GM12873 (cell line): Measurements from ENCODE around the gene BHLHA15.

ENCODE experiments used
- TF ChIP-seq, protein P1 (sequence below): IDR thresholded peaks from 2 replicates; pipeline ENCODE4 v1.5.1; 2012; ENCODE audit warnings: low read depth, mild to moderate bottlenecking, moderate library complexity, low read length, control low read depth; ENCODE audit not compliant: insufficient read depth; ENCODE audit errors: missing control alignments

Gene BHLHA15

DNA sequence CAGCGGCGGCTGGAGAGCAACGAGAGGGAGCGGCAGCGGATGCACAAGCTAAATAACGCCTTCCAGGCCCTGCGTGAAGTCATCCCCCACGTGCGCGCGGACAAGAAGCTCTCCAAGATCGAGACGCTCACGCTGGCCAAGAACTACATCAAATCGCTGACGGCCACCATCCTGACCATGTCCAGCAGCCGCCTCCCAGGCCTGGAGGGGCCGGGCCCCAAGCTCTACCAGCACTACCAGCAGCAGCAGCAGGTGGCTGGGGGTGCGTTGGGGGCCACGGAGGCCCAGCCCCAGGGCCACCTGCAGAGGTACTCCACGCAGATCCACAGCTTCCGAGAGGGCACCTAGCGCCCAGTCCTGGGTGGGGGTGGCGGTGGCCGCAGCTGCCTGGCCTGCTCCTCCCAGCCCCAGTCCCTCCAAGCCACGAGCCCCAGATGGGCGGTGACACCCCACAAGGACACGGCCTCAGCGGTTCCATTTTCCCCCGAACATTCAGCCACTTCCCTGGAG, 1.3 kb downstream of the BHLHA15 start:
- TF ChIP-seq, protein P1, sequence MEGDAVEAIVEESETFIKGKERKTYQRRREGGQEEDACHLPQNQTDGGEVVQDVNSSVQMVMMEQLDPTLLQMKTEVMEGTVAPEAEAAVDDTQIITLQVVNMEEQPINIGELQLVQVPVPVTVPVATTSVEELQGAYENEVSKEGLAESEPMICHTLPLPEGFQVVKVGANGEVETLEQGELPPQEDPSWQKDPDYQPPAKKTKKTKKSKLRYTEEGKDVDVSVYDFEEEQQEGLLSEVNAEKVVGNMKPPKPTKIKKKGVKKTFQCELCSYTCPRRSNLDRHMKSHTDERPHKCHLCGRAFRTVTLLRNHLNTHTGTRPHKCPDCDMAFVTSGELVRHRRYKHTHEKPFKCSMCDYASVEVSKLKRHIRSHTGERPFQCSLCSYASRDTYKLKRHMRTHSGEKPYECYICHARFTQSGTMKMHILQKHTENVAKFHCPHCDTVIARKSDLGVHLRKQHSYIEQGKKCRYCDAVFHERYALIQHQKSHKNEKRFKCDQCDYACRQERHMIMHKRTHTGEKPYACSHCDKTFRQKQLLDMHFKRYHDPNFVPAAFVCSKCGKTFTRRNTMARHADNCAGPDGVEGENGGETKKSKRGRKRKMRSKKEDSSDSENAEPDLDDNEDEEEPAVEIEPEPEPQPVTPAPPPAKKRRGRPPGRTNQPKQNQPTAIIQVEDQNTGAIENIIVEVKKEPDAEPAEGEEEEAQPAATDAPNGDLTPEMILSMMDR: no peak

DNA sequence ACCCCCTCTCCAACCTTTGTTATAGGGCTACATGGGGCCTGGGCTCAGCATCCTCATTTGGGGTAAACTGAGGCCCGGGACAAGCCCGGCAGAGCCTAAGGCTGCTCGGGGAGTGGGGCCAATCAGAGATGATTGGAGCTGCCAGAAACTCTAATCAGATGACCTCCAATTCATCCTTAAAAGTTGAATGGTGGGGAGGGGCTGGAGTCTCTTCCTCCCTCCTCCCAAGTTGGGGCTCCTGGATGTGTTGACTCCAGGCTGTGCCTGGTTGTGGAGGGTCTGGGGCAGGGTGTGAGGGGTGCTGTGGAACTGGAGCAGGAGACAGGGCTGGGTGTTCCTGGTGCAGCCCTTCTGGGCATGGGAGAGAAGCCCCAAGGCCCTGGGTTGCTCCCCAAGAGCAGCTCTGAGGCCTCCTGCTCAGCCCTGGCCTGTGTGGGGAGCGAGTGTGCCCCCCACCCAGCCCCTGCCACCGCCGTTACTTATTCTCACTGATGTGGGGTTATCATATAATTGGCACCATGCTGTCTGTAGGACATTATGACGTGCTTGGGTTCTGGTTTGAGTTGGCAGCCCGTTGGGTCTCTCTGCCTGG, 2.2 kb downstream of the BHLHA15 start:
- TF ChIP-seq, protein P1: no peak

DNA sequence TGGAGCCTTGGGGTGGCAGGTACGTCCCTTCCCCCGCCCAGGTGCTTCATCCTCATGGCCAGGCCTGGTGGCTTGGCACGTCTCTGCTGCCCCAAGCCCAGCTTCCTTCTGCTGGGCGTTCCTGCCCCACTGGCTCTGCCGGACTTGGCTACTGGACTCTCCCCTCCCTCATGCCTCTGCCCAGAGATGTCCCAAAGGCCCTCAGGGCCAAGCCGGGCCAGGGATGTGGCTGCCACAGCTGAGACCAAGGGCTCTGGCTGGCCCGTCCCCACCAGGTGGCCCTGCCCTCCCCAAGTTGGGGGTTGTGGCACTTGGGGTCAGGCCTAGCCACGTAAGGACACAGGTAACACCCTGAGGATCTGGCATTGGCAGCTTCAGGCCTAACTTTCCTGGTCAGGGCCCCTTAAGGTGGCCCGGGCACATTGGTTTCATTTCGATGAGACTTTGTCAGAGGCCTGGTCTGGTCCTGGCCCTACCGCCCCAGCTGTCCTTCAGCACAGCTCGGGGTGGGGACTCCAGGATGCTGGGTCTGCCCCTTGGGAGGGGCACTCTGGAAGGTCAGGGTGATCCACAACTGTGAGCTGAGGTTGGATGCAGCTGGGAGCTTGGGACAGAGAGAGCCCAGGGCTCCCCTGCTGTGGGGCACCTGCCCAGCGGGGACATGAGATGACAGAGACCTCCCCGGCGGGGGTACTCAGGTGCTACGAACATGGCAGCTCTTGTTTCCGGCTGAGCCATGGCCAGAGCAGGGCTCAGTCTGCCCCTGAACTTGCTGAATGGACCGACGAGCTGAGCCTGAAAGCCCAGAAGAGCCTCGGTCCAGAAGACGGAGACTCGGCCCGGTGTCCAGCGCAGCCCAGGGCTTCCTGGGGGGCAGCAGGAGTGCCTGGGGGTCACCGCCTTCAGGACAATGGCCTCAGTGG, 2.9 kb downstream of the BHLHA15 start:
- TF ChIP-seq, protein P1: no peak

DNA sequence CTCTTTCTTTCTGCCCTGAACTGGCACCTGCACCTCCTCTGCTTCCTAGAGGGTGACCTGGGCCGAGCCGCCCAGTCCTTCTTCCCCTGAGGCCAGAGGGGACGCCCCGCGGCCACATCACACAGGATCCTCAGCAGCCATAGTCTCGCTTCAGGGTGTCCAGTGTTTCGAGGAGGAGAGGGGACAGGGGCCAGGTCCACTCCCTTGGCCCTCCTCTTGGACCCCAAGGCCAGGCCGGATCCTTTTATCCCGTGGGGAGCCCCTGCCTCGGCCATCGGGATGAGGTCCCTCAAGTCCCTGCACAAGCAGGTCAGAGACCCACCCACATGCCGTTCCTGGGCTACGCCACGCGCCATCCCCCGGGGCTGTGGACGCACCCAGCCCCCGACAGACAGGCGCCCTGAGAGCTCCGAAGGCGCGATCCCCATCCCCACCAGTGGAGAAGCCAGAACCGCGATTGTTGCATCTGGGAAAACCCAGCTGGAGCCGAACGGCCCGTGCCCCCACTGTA, 3.6 kb downstream of the BHLHA15 start:
- TF ChIP-seq, protein P1: no peak

DNA sequence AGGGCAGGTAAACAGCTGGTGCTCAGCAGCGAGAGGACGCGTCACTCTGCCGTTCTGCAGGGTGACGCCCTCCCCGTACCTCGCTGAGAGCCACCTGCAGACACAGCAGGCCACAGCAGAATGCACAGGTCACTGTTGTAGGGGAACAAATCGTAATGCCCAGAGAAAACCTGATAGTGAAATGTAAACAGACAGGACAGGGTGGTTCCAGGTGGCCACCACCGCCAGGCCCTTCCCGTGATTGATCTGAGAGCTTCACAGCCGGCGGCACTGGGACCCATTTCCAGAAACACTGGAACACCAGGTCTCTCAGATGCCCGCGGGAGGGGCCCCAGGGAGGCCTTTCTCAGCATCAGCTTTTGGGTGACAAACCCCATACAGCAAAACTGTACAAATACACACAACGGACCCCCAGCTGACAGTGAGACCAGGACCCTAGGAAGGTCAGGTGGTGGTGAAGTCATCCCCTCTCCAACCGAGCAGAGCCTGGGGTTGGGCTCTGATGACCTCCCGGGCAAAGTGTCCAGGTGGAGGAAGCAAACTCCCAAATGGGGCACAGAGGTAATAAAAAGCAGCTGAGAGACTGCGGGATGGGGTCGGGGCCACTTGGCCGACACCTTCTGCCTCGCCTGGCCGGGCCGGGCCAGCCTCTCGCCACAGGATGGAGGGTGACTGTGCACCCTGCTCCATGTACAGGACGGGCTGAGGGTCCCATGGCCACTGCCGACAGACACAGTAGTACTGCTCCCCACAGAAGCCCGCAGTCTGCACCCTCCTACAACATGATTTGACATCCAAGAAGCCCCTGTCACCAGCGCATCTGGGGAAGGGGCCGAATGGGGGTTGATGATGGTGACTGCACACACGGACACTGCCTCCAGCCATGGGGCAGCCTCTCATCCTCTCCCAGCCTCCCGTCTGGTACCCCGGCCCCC, 4.6 kb downstream of the BHLHA15 start:
- TF ChIP-seq, protein P1: no peak

DNA sequence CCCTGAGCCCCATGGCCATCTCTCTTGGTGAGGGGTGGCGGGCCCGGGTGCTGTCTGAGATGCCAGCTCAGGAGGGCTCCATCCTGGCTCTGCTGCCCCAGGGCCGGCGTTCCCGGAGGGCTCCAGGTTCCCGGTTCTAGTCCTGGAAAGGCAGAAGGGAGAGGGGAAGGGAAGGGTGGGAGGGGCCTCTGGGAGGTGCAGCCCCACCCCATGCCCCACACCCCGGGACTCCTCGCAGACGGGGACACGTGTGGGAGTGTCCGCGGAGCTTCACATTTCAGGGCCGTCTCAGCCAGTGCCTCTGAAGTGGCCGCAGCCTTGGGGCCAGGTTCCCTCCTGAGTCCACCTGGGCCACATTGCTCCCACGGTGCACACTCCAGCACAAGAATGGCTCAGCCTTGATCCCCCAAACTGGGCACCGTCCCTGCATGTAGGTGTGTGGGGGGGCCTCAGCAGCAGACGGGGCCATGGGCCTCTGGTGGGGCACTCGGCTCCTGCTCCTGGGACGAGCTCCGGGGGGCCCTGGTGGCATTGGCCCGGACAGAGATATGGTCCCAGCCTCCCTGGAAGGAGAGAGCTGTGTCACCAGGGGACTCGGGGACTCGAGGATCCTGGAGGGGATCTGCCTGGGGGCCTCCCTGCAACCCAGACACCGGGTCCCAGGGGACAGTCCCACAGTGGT, 5.8 kb downstream of the BHLHA15 start:
- TF ChIP-seq, protein P1: no peak
